GM12874 (cell line): ENCODE results near the gene CUL3.

Experiments used
- TF ChIP-seq, protein P1 (sequence below): IDR thresholded peaks from 2 replicates; pipeline ENCODE4 v1.5.1; 2011; ENCODE audit warnings: low read depth, mild to moderate bottlenecking, control low read depth, low read length, moderate library complexity; ENCODE audit not compliant: insufficient read depth

CUL3 gene

GRCh38 chr2:224528171-224528570 lies 57.0 kb downstream of the CUL3 start:
- TF ChIP-seq, protein P1, sequence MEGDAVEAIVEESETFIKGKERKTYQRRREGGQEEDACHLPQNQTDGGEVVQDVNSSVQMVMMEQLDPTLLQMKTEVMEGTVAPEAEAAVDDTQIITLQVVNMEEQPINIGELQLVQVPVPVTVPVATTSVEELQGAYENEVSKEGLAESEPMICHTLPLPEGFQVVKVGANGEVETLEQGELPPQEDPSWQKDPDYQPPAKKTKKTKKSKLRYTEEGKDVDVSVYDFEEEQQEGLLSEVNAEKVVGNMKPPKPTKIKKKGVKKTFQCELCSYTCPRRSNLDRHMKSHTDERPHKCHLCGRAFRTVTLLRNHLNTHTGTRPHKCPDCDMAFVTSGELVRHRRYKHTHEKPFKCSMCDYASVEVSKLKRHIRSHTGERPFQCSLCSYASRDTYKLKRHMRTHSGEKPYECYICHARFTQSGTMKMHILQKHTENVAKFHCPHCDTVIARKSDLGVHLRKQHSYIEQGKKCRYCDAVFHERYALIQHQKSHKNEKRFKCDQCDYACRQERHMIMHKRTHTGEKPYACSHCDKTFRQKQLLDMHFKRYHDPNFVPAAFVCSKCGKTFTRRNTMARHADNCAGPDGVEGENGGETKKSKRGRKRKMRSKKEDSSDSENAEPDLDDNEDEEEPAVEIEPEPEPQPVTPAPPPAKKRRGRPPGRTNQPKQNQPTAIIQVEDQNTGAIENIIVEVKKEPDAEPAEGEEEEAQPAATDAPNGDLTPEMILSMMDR: no peak

- TF ChIP-seq, protein P1: no peak
Observed at GRCh38 chr2:224525774-224526173, 59.4 kb downstream of the CUL3 start.

- TF ChIP-seq, protein P1: no peak
Observed at GRCh38 chr2:224524657-224525056, 60.5 kb downstream of the CUL3 start.

DNA sequence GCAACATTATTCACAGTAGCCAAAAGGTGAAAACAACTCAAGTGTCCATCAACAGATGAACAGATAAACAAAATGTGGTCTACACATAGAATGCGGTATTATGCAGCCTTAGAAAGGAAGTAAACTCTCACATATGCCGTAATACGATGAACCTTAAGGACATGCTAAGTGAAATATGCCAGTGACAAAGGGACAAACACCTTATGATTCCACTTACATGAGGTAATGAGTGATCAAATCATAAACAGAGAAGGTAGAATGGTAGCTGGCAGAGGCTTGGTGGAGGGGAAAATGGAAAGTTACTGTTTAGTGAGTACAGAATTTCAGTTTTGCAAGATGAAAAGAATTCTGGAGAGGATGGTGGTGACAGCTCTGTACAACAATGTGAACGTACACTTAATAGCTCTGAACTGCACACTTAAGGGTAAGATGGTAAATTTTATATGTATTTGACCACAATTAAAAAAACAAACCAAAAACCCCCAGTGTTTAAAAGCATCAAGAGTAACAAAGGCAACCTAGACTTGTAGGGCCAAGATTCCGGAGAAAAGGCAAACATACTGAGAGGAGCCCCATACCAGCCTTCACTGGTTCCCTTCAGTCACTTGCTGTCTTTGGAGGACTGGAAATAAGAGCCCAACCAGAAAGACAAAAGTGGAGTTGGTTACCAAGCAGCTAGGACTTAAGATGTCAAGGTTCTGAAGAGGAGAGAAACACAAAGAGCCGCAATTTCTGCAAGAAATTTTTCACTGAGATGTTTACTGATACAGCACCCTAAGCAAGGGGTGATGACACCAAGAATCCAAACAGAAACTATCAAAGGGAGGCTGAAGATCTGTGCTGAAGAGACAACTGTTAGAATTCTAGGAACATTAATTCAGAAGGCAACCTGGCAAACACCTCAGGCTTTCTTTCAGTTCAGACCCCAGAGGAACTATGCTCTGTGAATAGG lies 61.3 kb downstream of the CUL3 start:
- TF ChIP-seq, protein P1: no peak

DNA sequence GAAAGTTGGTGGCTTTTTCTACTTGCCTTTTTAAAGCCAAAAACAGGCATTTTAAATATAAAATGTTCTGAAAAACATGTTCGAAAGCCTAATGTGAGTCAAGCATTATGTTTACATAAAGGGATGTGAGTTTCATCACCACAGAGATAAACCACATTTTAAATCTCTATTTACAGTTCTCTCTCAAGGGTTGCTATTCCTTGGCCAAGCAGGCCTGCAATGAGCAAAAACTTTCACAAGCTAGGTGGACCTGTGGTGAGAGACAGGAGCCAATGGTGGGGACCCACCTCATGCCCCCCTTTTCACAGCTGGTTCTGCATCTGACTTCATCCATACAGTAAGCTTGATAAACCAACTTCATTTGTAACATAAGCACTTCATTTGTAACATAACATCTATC lies 65.1 kb downstream of the CUL3 start:
- TF ChIP-seq, protein P1: no peak

DNA sequence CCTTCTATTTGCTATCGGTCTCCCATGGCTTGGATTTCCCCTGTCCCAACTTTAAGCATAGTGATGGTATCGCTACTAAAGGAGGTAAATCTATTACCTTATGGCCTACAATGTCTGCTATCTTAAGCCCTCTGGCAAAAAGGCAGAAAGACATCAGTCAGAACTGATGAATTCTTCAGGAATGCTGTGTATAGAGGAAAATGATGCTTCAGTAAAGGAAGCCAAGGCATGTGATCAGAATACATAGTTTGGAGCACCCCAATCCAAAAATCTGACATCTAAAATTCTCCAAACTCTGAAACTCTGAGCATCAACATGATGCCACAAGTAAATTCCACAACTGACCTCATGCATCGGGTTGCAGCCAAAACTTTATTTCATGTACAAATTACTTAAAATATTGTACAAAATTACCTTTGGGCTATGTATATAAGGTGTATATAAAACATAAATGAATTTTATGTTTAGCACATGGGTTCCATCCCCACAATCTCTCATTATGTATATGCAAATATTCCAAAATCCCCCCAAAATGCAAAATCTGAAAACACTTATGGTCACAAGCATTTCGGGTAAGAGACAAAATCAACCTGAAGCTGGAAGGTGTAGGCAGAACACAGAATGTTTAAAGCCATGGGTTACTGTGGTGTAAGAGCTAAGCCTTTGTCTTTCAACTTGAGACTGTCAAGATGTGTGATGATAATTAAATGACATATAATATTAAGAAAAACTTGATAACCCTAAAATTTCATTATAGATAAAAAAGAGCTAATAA lies 66.2 kb downstream of the CUL3 start:
- TF ChIP-seq, protein P1: no peak

GRCh38 chr2:224517963-224518362 lies 67.2 kb downstream of the CUL3 start:
- TF ChIP-seq, protein P1: no peak
